SH-SY5Y (cell line): ENCODE data around the gene PTTG1IP.

Experiments
- GATA2 ChIP-seq: IDR thresholded peaks from 2 replicates; pipeline ENCODE4 v1.6.1; 2011; ENCODE audit warnings: mild to moderate bottlenecking, low read depth, low read length
- GATA3 ChIP-seq: IDR thresholded peaks from 2 replicates; pipeline ENCODE4 v1.6.1; 2011; ENCODE audit warnings: low read depth, mild to moderate bottlenecking, low read length, moderate library complexity

Gene PTTG1IP

DNA sequence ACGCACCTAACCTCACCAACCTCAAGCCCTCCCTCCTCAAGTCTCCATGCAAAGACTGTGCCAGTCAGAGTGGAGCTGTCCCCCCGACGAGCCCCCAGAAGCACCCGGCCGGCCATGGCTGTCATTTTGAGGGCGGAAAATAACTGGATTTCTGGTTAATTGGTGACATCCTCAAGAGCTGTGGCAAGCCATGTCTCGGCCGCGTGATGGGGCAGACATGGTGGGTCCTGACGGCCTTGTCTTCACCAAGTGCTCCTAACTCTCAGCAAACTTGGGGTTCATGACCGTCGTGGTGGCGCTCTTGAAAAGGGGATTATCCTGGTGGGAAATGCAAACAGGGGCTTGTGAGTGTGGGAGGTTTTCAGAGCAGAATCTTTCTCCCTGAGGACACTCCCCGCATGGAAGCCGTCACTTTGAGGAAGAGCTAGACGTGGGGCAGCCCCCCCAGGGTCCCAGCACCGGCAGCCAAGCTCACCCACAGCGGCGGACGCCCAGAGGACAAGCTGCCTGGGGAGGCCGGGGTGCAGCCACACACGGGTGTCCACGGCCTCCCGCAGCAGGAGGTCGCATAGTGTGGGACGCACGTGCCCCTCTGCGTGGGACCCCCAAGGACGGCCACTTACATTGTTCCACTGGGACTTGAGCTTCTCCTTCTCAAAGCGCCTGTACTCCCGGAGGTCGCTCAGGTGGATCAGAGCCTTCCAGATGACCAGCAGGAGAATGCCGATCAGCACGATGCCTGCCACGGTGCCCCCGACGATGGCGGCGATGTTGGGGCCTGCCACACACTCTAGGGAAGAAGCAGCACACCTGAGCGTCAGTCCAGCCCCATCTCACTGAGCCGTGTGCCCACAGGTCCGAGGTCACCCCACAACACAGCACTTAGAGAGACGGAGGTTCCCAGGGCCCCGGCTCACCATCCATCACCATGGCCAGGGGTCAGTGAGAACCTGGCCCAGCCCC is 12.9 kb upstream of the PTTG1IP start:
- TF ChIP-seq GATA3 (no peak), GATA2 (no peak)

DNA sequence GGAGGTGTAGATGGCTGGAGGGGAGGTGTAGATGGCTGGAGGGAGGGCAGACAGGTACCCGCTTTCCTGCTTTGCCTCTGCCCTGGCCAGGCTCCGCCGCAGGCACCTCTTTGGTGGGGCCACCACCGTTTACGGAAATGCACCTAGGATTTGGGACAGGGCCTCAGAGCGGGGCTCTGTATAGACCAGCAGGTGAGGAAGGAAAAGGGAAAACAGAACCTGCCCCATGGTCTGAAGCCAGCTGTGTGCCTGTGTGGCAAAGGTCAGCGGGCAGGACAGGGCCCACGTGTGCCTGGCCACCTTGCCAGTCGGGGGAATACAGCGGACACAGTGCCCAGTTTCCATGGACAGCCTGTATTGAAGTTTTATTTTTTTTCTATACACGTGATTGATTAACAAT is 12.1 kb upstream of the PTTG1IP start:
- TF ChIP-seq GATA2 (no peak), GATA3 (no peak)

DNA sequence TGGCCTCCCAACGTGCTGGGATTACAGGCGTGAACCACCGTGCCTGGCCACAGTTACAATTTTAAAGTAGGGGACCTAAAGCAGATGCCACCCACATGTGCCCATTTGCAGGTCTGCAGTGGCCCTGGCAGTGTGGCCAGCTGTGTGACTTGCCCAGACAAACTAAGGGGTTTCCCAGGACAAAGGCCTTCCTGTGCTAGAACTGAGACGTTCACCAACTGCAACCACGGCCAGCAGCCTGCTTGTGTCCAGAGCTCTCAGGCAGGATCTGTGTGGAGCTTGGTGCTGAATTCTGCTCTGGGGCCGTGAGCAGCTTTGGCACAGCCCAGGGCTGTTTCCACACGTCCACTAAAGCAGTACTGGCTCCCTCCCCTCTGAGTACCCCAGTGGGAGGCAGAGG is 10.6 kb upstream of the PTTG1IP start:
- TF ChIP-seq GATA2 (no peak), GATA3 (no peak)

GRCh38 chr21:44883250-44883649 is 9.8 kb upstream of the PTTG1IP start:
- TF ChIP-seq GATA2 (no peak), GATA3 (no peak)

DNA sequence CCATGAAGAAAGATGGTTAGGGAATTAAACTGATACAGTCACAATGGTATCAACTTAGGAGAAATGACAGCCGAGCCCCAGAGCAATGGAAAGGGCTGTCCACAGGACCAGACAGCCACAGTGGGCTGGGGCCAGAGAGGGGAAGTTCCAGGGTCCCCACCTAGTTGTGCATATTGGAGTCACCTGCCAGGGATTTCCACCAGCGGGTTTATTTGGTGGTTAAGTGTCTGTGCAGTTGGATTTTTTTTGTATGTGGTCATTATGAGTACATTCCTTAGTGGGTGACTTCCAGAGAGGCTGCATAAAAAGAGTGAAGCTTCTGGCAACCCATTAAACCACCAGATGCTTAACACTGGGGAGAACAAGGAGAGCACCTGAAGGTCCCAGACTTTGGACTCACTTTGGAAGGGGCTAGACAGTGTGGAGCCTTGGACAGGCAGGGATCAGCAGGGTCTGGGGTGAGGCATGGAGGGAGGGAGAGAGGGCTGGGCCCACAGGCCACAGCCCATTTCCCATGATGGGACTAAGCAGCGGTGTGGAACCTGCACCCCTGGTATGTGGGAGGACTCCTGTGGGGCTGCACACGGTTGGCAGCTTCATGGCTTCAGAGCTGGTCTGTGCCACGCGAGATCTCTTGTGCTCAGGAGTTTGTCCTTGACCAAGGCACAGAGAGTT is 7.8 kb upstream of the PTTG1IP start:
- no peak for TF ChIP-seq GATA2
- TF ChIP-seq GATA3, result no peak

- TF ChIP-seq GATA2 (no peak), GATA3 (no peak)
Measured at GRCh38 chr21:44880405-44881197, 7.1 kb upstream of the PTTG1IP start.

- TF ChIP-seq GATA3 (no peak), GATA2 (no peak)
Measured at GRCh38 chr21:44878053-44878982, 4.8 kb upstream of the PTTG1IP start.

GRCh38 chr21:44876849-44877575 is 3.5 kb upstream of the PTTG1IP start:
- TF ChIP-seq GATA3 (no peak), GATA2 (no peak)

DNA sequence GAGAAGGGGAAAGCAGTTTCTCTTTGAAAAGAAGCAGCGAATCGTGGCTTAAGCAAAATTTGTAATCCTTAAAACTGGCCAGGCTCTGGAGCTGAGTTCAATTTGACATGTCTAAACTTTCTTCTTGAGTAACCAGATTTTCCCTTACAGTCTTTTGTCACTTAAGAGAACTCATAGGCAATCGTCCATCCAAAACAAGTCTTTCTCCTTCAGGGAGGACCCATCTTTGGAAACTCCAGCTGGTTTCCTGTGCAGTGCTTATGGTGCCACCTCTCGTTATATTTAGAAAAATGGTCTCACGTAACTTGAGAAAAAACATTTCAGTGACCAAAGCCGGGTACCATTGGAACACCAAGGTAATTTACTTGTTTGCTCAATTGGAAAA is 1.8 kb upstream of the PTTG1IP start:
- TF ChIP-seq GATA3, result no peak
- no peak for TF ChIP-seq GATA2

GRCh38 chr21:44874497-44875315 is 1.2 kb upstream of the PTTG1IP start:
- TF ChIP-seq GATA3 (no peak), GATA2 (no peak)

DNA sequence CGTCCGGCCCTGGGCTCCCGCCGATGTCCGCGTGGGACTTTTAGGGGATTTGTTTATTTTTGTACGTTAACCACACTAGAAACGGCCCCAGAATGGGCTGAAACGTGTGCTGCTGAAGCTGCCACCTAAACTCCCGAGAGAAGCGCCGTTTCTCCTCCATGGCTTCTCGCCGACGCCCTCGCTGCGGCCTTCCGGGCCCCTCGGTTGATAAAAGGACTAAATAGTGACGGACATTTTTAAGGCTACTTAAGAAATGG is 678 bp upstream of the PTTG1IP start:
- TF ChIP-seq GATA3, result no peak
- TF ChIP-seq GATA2, result no peak
